AG10803 (cell line): ENCODE data around the gene SV2C.

Source experiments
- DNase-seq: peaks from one replicate; pipeline ENCODE4 v3.0.0; 2010; ENCODE audit warnings: low read depth
- H3K4me3 ChIP-seq: 2 replicates; pipeline ENCODE4 v1.5.1; 2011; ENCODE audit warnings: mild to moderate bottlenecking, low read length, control low read depth
- TF ChIP-seq, protein P1 (sequence below): conservative IDR thresholded peaks from 2 replicates; pipeline ENCODE4 v1.5.1; 2011; ENCODE audit warnings: mild to moderate bottlenecking, low read length, control low read depth, inconsistent platforms

SV2C gene

DNA sequence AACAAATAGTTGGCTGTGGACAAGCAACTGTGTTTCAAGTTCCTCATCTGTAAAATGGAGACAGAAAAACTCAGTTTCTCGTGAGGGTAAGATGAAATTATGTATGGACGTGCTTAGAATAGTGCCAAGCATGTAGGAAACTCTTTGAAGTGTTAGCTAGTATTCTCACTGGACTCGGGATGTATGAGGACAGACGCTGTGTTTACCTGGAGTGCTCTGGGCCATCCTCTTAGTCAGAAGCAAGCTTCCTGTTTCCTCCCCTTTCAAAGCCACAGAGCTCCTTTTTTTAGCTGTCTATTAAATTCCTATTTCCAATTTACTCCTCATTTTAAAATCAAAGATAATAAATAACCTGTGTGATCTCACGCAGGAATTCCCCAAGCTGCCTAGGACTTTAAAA lies 296.1 kb downstream of the SV2C start:
- no peak overlapping the region for H3K4me3 ChIP-seq
- TF ChIP-seq, protein P1, sequence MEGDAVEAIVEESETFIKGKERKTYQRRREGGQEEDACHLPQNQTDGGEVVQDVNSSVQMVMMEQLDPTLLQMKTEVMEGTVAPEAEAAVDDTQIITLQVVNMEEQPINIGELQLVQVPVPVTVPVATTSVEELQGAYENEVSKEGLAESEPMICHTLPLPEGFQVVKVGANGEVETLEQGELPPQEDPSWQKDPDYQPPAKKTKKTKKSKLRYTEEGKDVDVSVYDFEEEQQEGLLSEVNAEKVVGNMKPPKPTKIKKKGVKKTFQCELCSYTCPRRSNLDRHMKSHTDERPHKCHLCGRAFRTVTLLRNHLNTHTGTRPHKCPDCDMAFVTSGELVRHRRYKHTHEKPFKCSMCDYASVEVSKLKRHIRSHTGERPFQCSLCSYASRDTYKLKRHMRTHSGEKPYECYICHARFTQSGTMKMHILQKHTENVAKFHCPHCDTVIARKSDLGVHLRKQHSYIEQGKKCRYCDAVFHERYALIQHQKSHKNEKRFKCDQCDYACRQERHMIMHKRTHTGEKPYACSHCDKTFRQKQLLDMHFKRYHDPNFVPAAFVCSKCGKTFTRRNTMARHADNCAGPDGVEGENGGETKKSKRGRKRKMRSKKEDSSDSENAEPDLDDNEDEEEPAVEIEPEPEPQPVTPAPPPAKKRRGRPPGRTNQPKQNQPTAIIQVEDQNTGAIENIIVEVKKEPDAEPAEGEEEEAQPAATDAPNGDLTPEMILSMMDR: no peak
- no peak for DNase-seq

GRCh38 chr5:76379855-76380254 lies 296.7 kb downstream of the SV2C start:
- TF ChIP-seq, protein P1: no peak
- no peak for DNase-seq
- no peak overlapping the region for H3K4me3 ChIP-seq

DNA sequence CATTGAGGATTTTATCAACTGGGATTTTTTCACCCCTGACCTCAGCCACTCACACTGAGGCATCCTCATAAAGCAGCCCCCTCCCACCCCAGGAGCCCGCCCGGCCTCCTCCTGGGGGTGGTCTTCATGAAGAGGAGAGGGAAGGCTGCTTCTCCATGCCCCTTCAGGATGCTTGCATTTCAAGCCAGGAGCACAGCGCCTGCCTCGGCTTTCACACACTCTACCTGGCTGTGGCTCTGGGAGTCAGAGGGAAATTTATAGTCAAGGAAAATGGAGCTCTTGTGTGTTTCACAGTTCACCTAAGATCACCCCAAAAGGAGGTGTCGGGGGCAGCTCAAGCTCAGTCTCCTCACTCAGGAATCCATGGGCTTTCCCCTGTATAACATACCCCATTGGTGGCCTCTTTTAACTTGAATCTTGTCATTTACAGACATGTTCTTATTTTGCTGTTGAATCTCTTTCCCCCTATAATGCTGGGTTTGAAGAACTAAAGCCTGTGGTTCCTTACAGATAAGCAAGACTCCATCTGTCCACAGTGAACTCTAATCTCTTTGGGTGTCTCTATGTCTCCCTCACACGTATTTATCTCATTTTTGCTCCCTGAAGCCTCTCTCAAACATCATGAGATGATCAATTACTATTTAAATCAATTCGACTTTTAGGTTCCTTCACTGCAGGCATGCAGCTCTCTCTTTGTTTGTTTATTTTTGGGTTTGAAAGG lies 297.3 kb downstream of the SV2C start:
- TF ChIP-seq, protein P1: no peak
- no peak overlapping the region for H3K4me3 ChIP-seq
- no peak for DNase-seq

DNA sequence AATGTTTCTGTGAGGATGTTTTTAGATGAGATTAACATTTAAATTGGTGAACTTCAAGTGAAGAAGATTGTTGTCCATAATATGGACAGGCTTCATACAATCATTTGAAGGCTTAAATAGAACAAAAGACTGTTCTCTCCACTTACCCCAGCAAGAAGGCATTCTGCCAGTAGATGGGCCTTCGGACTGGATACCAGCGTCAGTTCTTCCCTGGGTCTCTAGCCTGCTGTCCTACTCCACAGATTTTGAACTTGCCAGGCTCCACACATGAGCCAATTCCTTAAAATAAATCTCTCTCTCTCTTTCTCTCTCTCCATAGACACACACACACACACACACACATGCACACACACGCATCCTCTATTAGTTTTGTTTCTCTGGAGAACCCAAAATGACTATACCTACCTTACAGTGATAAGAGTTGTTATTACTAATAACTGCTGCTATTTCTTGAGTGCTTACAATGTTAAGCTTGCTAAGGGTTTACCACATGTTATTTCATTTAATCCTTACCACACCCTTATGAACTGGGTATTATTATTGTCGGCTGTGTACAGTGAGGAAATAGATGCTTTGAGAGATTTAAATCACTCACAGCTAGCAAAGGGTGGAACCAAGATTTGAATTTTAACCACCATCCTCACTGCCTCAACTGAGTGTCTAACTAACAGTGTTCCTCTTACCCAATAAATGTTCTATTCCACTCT lies 300.1 kb downstream of the SV2C start:
- no peak for DNase-seq
- TF ChIP-seq, protein P1: no peak
- no peak overlapping the region for H3K4me3 ChIP-seq

DNA sequence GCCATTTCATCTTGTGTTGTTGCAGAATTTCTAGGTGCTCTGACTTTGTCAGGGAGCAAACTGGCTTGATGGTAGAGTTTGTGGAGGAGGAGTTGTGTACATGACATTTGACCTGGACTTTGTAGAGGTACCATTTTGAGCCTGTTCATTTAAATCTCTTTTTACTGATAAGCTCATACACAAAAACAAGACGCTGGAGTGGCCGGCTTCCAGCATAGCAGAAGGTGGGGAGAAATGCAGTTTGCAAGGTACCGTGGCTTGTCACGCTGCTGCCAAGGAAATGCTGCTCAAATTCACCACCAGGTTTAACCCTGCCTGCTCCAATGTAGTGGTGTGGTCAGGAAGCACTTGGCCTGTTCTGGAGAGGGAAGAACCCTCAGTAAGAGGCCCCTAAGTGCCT lies 301.0 kb downstream of the SV2C start:
- TF ChIP-seq, protein P1: no peak

DNA sequence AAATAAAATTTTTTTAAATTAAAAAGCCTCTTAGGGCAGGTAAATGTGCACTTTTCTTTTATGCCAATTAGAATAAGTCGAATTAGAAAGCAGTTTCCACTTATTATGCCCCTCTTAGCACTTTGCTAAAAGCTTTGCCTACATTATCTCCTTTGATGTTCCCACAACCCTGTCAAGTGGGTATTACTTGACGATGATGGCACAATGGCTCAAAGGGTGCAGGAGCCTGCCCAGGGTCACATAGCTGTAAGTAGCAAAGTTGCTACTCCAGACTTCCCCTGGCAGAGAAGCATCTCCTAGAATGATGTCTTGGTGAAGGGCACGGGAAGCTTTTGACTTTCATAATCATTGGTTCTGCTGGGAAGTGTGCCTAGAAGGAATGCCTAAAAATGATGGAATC lies 301.5 kb downstream of the SV2C start:
- H3K4me3 ChIP-seq: no peak overlapping the region
- DNase-seq: no peak
- TF ChIP-seq, protein P1: no peak

More for the DNA sequence above, 301.0 kb downstream of the SV2C start:
- no peak for DNase-seq
- H3K4me3 ChIP-seq: no peak overlapping the region

GRCh38 chr5:76385540-76385939 lies 302.4 kb downstream of the SV2C start:
- H3K4me3 ChIP-seq: no peak overlapping the region
- DNase-seq: no peak
- TF ChIP-seq, protein P1: no peak
